DMS53 treated with DMSO at 0.1 percent for 48 hours (cell line): ENCODE data around the gene ZNF385B.
"Not testable (repeated sequence)": the region's sequence is repeated elsewhere in the genome, so short reads cannot be mapped to it uniquely, and the experiment has no call there.

Experiments used
- DNase-seq: peaks from one replicate; lab custom pipeline; 2025; ENCODE audit not compliant: unreplicated experiment; lab: John Stamatoyannopoulos, UW

ZNF385B gene

GRCh38 chr2:179513181-179513580 lies 348.2 kb downstream of the ZNF385B start:
- no peak for DNase-seq

- DNase-seq: no peak
These were observed 349.0 kb downstream of the ZNF385B start for GRCh38 chr2:179512281-179513035.

GRCh38 chr2:179511105-179511789 lies 350.2 kb downstream of the ZNF385B start:
- no peak for DNase-seq

- DNase-seq: no peak
These were observed 366.1 kb downstream of the ZNF385B start for GRCh38 chr2:179495315-179495714.

GRCh38 chr2:179488563-179488962 lies 372.8 kb downstream of the ZNF385B start:
- DNase-seq: no peak

GRCh38 chr2:179487010-179487731 lies 374.2 kb downstream of the ZNF385B start:
- DNase-seq: no peak

GRCh38 chr2:179483131-179483530 lies 378.3 kb downstream of the ZNF385B start:
- DNase-seq: no peak

- DNase-seq: no peak
These were observed 381.5 kb downstream of the ZNF385B start for GRCh38 chr2:179479947-179480346.

GRCh38 chr2:179478771-179479170 lies 382.6 kb downstream of the ZNF385B start:
- no peak for DNase-seq

GRCh38 chr2:179470992-179471391 lies 390.4 kb downstream of the ZNF385B start:
- DNase-seq: no peak

GRCh38 chr2:179470089-179470488 lies 391.3 kb downstream of the ZNF385B start:
- DNase-seq: no peak

GRCh38 chr2:179467960-179468359 lies 393.5 kb downstream of the ZNF385B start:
- DNase-seq: no peak

- DNase-seq: no peak
These were observed 394.3 kb downstream of the ZNF385B start for GRCh38 chr2:179467111-179467510.

- no peak for DNase-seq
These were observed 400.0 kb downstream of the ZNF385B start for GRCh38 chr2:179461420-179461819.

- DNase-seq: no peak
These were observed 401.1 kb downstream of the ZNF385B start for GRCh38 chr2:179460181-179460929.

- not testable (repeated sequence) for DNase-seq
These were observed 403.3 kb downstream of the ZNF385B start for GRCh38 chr2:179458113-179458512.

GRCh38 chr2:179455824-179456223 lies 405.6 kb downstream of the ZNF385B start:
- DNase-seq: no peak

- DNase-seq: no peak
These were observed 406.3 kb downstream of the ZNF385B start for GRCh38 chr2:179455172-179455524.

GRCh38 chr2:179454443-179455171 lies 406.8 kb downstream of the ZNF385B start:
- DNase-seq: no peak

- DNase-seq: no peak
These were observed 412.4 kb downstream of the ZNF385B start for GRCh38 chr2:179449010-179449409.
